Prostate gland (tissue), 2 donors: ENCODE results near the gene FAM107B. TPM values are rescaled to one million over a fixed set of nuclear protein-coding genes. Genes with fewer than 3 reads are reported as not detected.

ENCODE experiments used
- DNase-seq: peaks from one replicate; pipeline ENCODE4 v3.0.0-alpha.2; 2019; ENCODE audit warnings: low spot score
- H3K27ac ChIP-seq, 2 donors: fragments of 200-600 bp; sonication (generic); 2 replicates each; pipeline ENCODE4 v1.5.1; 2017 to 2019
- H3K27me3 ChIP-seq: fragments of 200-600 bp; sonication (generic); replicated peaks from 2 replicates; pipeline ENCODE4 v1.5.1; 2019; ENCODE audit not compliant: insufficient read depth
- H3K36me3 ChIP-seq, 2 donors: fragments of 200-600 bp; sonication (generic); 1 replicate in 1 of 2; 2 replicates in 1 of 2; pipeline versions ENCODE4 v1.5.1 to v1.8.1; 2017 to 2019
- H3K4me1 ChIP-seq: fragments of 200-600 bp; sonication (generic); replicated peaks from 2 replicates; pipeline ENCODE4 v1.5.1; 2019
- H3K4me3 ChIP-seq, 2 donors: fragments of 200-600 bp; sonication (generic); 2 replicates each; pipeline ENCODE4 v1.5.1; 2017 to 2019
- H3K9me3 ChIP-seq: fragments of 200-600 bp; sonication (generic); 2 replicates; pipeline ENCODE4 v1.5.1; 2017
- CTCF ChIP-seq, 4 experiments: fragments of 200-600 bp in 2 of 4; fragments of 450-650 bp in 2 of 4; sonication (generic) in 2 of 4; IDR thresholded peaks; 1 replicate in 3 of 4; 2 replicates in 1 of 4; pipeline ENCODE4 v1.5.1; 2016 to 2019; ENCODE audit warnings: antibody characterized with exemption in 4 of 4, mild to moderate bottlenecking in 2 of 4, moderate library complexity in 2 of 4
- POLR2A ChIP-seq: fragments of 450-650 bp; IDR thresholded peaks from one replicate; pipeline ENCODE4 v1.6.1; 2016; ENCODE audit warnings: antibody characterized with exemption, mild to moderate bottlenecking
- POLR2AphosphoS5 ChIP-seq: sonication (generic); formaldehyde crosslinking; IDR thresholded peaks from one replicate; pipeline ENCODE4 v1.6.1; 2017; ENCODE audit warnings: antibody characterized with exemption
- WGBS: methylation state at CpG from one replicate; pipeline ENCODE4 v1.1.5; 2018; 5-methylcytosine and 5-hydroxymethylcytosine counted together
- intact Hi-C: fragments of 100-400 bp; cut with DNase I; formaldehyde crosslinking; loops from one replicate; pipeline ENCODE4 v1.14.2; 2022
- total RNA-seq, 2 donors: library from RNA; depleted of rRNA; stranded (reverse); fragments of >200 nt; gene quantifications; one replicate each; pipeline ENCODE4 v1.1.0, GENCODE V29; 2016

FAM107B gene
- total RNA-seq, 2 donors from 2014 or later = 32.9 to 63.9 TPM

GRCh38 chr10:14528450-14528849 is 246.2 kb downstream of the FAM107B start:
- no peak for TF ChIP-seq POLR2AphosphoS5
- TF ChIP-seq POLR2A = no peak
- TF ChIP-seq CTCF (IDR thresholded peaks at IDR 0.05) = no peak
- H3K27ac ChIP-seq = no peak overlapping the region

GRCh38 chr10:14527915-14528314 is 246.8 kb downstream of the FAM107B start:
- intact Hi-C loops = no loop called here
- TF ChIP-seq POLR2AphosphoS5 = no peak
- no peak for TF ChIP-seq CTCF (IDR thresholded peaks at IDR 0.05)
- TF ChIP-seq POLR2A = no peak
- no peak overlapping the region for H3K27ac ChIP-seq

More at GRCh38 chr10:14528450-14528849, 246.2 kb downstream of the FAM107B start:
- Histone ChIP-seq H3K9me3 (no peaks in the 10 kb centered on the region), H3K27me3 (no peaks in the 10 kb centered on the region), H3K4me3 (no peak overlapping the region), H3K4me1 (peaks cover 3% of the 10 kb centered on the region), H3K36me3 (no peaks in the 10 kb centered on the region)
- DNase-seq = no peak
- 96% methylated on average over 2 of the region's 2 CpGs for WGBS
- intact Hi-C loops = no loop called here

GRCh38 chr10:14527134-14527844 is 247.4 kb downstream of the FAM107B start:
- Histone ChIP-seq H3K27ac (no peak overlapping the region), H3K36me3 (no peaks in the 10 kb centered on the region), H3K4me3 (no peak overlapping the region), H3K27me3 (no peaks in the 10 kb centered on the region), H3K4me1 (peaks cover 3% of the 10 kb centered on the region), H3K9me3 (no peaks in the 10 kb centered on the region)
- WGBS = 52% methylated on average over 3 of the region's 3 CpGs
- DNase-seq = no peak
- intact Hi-C loops = no loop called here
- no peak for TF ChIP-seq CTCF (IDR thresholded peaks at IDR 0.05)
- no peak for TF ChIP-seq POLR2A
- no peak for TF ChIP-seq POLR2AphosphoS5

More at GRCh38 chr10:14527915-14528314, 246.8 kb downstream of the FAM107B start:
- no peak for DNase-seq
- H3K4me3 ChIP-seq = no peak overlapping the region
- H3K4me1 ChIP-seq = peaks cover 3% of the 10 kb centered on the region
- no peaks in the 10 kb centered on the region for H3K9me3 ChIP-seq
- 94% methylated on average over 3 of the region's 3 CpGs for WGBS
- no peaks in the 10 kb centered on the region for H3K27me3 ChIP-seq
- H3K36me3 ChIP-seq = no peaks in the 10 kb centered on the region

GRCh38 chr10:14526326-14526725 is 248.4 kb downstream of the FAM107B start:
- TF ChIP-seq POLR2AphosphoS5 = no peak
- no peak for TF ChIP-seq POLR2A
- no peak for TF ChIP-seq CTCF (IDR thresholded peaks at IDR 0.05)
- Histone ChIP-seq H3K4me3 (no peak overlapping the region), H3K36me3 (no peaks in the 10 kb centered on the region), H3K9me3 (no peaks in the 10 kb centered on the region), H3K27me3 (no peaks in the 10 kb centered on the region), H3K27ac (no peak overlapping the region), H3K4me1 (peaks cover 3% of the 10 kb centered on the region)
- intact Hi-C loops = no loop called here
- 91% methylated on average over 7 of the region's 7 CpGs for WGBS
- no peak for DNase-seq
